Measurements from ENCODE around the gene C1orf115. TPM values are rescaled to one million over a fixed set of nuclear protein-coding genes. Genes with fewer than 3 reads are reported as not detected.

The C1orf115 gene
- total and polyA plus RNA-seq, 2 donors from 2014 or later = 29.0 to 53.8 TPM

- no peak for FAIRE-seq
These were observed 57.4 kb downstream of the C1orf115 start for GRCh38 chr1:220747437-220748088.

GRCh38 chr1:220748089-220748934 is 58.1 kb downstream of the C1orf115 start, which contains the start of gene MTARC2:
TSS of gene MTARC2 (plus strand) at chr1:220748322. CDS start at chr1:220748532, 210 bp downstream.
- peak within 1 kb of the TSS; percentile 74 to 87 (median 78) for H3K4me3 ChIP-seq (ENCODE audit: low read length in 3 of 3)
- no peaks in the 10 kb centered on the region for H3K9me3 ChIP-seq (ENCODE audit: control insufficient read depth in 2 of 3, insufficient read depth in 1 of 3, low read length in 3 of 3)
- H3K9ac ChIP-seq (ENCODE audit: low read length in 3 of 3) = peak within 1 kb of the TSS; percentile 46 to 93 (median 81)
- H3K36me3 ChIP-seq (ENCODE audit: control insufficient read depth in 2 of 3, insufficient read depth in 3 of 3, low read length in 3 of 3) = no peaks in the 10 kb centered on the region
- intact Hi-C loops (cut with DNase I) = no loop called here
- FAIRE-seq (no peak), DNase-seq (peak; percentile 88 to 94 (median 92))
- peaks cover 0 to 26% (median 15%) of the 10 kb centered on the region in 3 donors for H3K4me1 ChIP-seq (ENCODE audit: control insufficient read depth in 2 of 3, insufficient read depth in 2 of 3, low read depth in 1 of 3, low read length in 3 of 3)
- TF ChIP-seq, protein P1, sequence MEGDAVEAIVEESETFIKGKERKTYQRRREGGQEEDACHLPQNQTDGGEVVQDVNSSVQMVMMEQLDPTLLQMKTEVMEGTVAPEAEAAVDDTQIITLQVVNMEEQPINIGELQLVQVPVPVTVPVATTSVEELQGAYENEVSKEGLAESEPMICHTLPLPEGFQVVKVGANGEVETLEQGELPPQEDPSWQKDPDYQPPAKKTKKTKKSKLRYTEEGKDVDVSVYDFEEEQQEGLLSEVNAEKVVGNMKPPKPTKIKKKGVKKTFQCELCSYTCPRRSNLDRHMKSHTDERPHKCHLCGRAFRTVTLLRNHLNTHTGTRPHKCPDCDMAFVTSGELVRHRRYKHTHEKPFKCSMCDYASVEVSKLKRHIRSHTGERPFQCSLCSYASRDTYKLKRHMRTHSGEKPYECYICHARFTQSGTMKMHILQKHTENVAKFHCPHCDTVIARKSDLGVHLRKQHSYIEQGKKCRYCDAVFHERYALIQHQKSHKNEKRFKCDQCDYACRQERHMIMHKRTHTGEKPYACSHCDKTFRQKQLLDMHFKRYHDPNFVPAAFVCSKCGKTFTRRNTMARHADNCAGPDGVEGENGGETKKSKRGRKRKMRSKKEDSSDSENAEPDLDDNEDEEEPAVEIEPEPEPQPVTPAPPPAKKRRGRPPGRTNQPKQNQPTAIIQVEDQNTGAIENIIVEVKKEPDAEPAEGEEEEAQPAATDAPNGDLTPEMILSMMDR (IDR thresholded peaks at IDR 0.05; ENCODE audit: borderline replicate concordance, extremely low read depth, insufficient read depth) = no peak
- H3K27ac ChIP-seq (ENCODE audit: low read depth in 2 of 2, low read length in 2 of 2) = peak within 1 kb of the TSS; percentile 87 to 96
- H3K27me3 ChIP-seq (ENCODE audit: control insufficient read depth, insufficient read depth, low read length) = no peaks in the 10 kb centered on the region

More at GRCh38 chr1:220747437-220748088, 57.4 kb downstream of the C1orf115 start:
- no peaks in the 10 kb centered on the region for H3K9me3 ChIP-seq (ENCODE audit: control insufficient read depth in 2 of 3, insufficient read depth in 1 of 3, low read length in 3 of 3)
- intact Hi-C loops (cut with DNase I) = no loop called here
- peak overlapping the region; percentile 74 to 87 (median 78) for H3K4me3 ChIP-seq (ENCODE audit: low read length in 3 of 3)
- TF ChIP-seq, protein P1 (IDR thresholded peaks at IDR 0.05; ENCODE audit: borderline replicate concordance, extremely low read depth, insufficient read depth) = no peak
- DNase-seq = peak in 1 of 5 donors; percentile 59
- peak overlapping the region; percentile 87 to 96 for H3K27ac ChIP-seq (ENCODE audit: low read depth in 2 of 2, low read length in 2 of 2)
- H3K36me3 ChIP-seq (ENCODE audit: control insufficient read depth in 2 of 3, insufficient read depth in 3 of 3, low read length in 3 of 3) = no peaks in the 10 kb centered on the region
- peak overlapping the region; percentile 46 to 93 (median 58) for H3K9ac ChIP-seq (ENCODE audit: low read length in 3 of 3)
- no peaks in the 10 kb centered on the region for H3K27me3 ChIP-seq (ENCODE audit: control insufficient read depth, insufficient read depth, low read length)
- H3K4me1 ChIP-seq (ENCODE audit: control insufficient read depth in 2 of 3, insufficient read depth in 2 of 3, low read depth in 1 of 3, low read length in 3 of 3) = peaks cover 0 to 24% (median 13%) of the 10 kb centered on the region in 3 donors

Other genes with a start within 250 kb of the C1orf115 start
- gene MARK1, start 162.2 kb upstream of the C1orf115 start, total RNA-seq = 5.3 TPM
- 2.6 TPM for gene MARK1, start 162.2 kb upstream of the C1orf115 start, polyA plus RNA-seq (ENCODE audit: insufficient read depth, low read depth, low replicate concordance)
- 28.6 TPM for gene MTARC2, start 58.0 kb downstream of the C1orf115 start, total RNA-seq
- gene MTARC2, start 58.0 kb downstream of the C1orf115 start, polyA plus RNA-seq (ENCODE audit: insufficient read depth, low read depth, low replicate concordance) = 95.2 TPM
- 11.0 TPM for gene MTARC1, start 96.5 kb downstream of the C1orf115 start, total RNA-seq
- gene MTARC1, start 96.5 kb downstream of the C1orf115 start, polyA plus RNA-seq (ENCODE audit: insufficient read depth, low read depth, low replicate concordance) = 6.8 TPM
- 8.2 TPM for gene HLX, start 189.1 kb downstream of the C1orf115 start, total RNA-seq
- 4.7 TPM for gene HLX, start 189.1 kb downstream of the C1orf115 start, polyA plus RNA-seq (ENCODE audit: insufficient read depth, low read depth, low replicate concordance)

Measured in kidney (tissue), 14 donors.